Stimulated activated CD8-positive, alpha-beta memory T cell treated with anti-CD3 and anti-CD28 coated beads, Interleukin-4, amount 100 ng/mL, for 48 hours (primary cell): ENCODE measurements around the gene DGCR8.

ENCODE experiments used
- DNase-seq: peaks from one replicate; pipeline ENCODE4 v3.0.0-alpha.2; 2020

Gene DGCR8

DNA sequence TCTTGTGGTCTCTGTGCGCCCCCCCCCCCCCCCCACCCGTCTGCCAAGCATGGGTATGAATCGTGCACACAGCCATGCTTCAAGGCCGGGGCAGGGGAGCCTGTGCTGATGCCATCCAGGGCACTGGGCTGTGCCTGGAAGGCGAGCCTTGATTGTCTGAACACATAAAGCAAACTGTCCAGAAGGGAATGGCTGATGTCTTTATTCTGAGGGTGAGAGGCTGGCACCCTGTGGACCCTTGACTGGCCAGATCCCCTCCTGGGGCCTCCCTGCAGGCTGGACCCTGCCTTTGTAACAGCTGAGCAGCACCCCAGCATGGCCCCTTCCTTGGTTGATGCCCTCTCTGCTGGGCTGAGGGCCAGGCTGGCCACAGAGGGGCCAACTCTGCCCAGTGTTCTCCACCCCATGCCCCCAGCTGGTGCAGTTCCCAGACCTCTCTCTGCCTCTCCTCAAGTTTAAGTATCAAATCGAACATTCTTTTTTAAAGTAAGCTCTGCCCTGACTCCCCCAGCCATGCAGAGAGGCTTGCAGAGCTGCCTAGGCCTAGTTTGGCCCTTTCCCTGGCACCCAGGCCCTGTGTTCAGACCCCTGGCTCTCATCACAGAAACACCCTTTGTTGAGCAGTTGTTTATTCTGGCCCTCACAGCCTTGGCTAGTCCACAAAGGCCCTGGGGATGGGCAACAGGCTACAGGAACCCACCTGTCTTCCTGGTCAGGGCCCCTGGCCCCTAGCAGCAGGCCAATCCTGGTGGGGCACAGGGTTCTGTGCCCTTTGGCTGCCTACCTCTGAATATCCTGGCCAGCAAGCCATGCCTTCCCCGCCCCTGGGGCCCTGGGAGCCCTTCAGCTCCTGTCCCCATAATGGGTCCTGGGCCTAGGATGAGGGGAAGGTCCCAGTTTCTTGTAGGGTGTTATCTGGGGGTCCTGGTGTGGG is 31.9 kb downstream of the DGCR8 start:
- DNase-seq: no peak

DNA sequence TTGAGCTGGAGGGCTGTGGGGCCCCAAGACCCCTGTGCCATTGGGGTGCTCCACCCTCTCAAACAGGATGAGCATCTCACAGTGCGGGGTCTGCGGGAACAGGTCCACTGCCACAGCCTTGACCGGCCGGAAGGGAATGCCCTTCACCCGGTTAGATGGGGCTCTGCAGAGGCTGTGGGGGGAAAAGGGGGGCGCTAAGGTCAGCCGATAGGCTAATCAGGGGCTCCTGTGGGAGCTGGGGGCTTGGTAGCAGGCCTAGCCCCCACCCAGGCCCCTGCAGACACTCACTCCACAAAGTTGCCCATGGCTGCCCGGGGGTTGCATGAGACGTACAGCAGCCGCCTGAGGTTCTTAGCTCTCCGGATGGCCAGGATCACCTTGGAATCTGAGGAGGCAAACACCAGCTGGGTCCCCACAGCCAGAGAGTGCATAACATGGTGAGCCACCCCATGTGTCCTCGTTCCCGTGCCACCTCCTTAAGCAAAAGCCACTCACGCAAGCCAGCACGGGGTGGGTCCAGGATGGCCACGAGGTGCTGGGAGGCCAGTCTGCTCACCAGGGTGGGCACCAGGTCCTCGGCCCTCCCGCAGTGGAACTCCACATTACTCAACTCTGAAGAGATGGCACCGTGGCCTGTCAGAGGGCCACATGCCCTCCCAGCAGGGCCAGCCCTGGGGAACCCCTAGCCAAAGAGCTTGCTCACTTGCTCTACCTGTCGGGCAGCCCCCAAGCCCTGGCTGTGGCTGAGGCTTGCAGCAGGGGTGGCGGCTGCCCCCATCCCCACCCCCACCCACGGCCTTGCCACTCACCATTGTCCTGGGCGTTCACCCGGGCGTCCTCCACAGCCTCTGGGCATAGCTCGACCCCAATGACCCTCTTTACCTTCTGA is 32.8 kb downstream of the DGCR8 start:
- no peak for DNase-seq

DNA sequence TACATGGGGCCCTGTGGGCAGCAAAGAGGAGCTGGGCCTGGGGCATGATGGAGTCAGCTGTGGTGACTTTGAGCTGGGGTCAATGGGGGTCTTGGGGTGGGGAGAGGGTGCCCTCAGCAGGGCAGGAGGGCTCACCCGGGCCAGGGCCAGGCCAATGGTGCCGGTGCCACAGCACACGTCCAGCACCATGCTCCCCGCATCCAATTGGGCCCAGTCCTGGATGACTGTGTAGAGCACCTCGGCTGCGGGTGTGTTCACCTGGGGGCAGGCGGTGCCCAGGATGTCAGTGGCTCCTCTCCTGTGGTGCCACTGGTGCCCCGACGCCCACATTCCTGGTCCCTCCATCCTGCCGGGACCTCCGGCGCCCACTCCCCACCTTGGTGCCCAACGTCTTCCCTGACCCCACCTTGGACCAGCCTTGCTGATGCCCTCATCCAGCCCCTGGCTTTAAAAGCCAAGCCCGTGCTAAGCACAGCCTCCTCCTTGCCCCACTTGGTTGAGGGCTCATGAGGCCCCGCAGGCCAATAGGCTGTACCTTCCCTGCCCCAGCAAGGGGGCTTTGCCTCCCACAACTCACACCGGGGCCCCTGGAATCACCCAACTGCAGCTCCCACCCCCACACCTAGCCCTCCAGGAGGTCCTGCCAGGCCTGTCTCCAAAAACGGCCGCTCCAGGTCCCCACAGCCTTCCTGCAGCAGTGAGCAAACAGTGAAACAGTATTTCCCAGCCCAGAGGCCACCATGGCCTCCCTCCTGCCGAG is 33.7 kb downstream of the DGCR8 start:
- no peak for DNase-seq

GRCh38 chr22:20114506-20115475 is 34.8 kb downstream of the DGCR8 start:
- no peak for DNase-seq

DNA sequence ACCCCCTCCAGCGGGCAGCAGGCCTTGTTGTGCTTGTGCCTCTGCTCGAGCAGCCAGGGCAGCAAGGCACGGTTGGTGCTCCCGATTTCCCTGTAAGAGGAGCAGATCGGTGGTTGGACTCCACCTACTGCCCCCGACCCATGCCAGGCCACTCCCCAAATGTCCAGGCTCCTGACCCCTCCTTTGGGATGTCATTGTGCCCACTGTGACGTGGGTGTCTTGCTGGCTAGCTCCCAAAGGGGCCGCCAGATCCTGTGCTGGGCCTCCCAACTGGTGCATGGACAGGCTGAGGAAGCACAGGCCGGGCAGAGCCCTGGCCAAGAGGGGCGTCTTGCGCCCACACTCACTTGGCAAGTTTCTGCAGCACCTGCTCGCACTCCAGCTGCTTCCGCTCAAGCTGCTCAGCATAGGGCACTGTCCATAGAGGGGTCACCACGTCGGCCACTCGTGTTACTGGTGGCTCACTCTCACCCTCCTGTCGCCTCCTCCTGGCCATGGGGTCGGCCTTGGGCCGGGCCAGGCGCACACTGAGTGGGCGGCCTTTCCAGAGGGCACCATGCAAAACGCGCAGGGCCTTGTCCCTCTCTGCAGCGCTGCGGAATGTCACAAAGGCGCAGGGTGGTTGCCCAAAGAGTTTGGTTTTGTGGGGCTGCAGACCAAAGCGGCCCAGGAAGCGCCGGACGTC is 35.8 kb downstream of the DGCR8 start, which contains the start of gene RANBP1:
RANBP1 (plus strand) TSS at position 414 of the 685 bp plus-strand sequence; CDS start at position 495, 81 bp downstream.
- no peak for DNase-seq

- DNase-seq: no peak
Measured at GRCh38 chr22:20116376-20116950, 36.4 kb downstream of the DGCR8 start.

GRCh38 chr22:20116951-20117632 is 37.1 kb downstream of the DGCR8 start, which contains the start of gene TRMT2A:
Gene TRMT2A, minus strand, starts transcription at chr22:20117226. Its CDS starts 320 bp downstream, at chr22:20116906.
- peak; percentile 97 for DNase-seq

GRCh38 chr22:20117633-20118299 is 37.7 kb downstream of the DGCR8 start:
- peak; percentile 86 for DNase-seq

- DNase-seq: no peak
Measured at GRCh38 chr22:20118300-20119020, 38.4 kb downstream of the DGCR8 start.

- no peak for DNase-seq
Measured at GRCh38 chr22:20121856-20122415, 41.9 kb downstream of the DGCR8 start.

GRCh38 chr22:20123366-20124082 is 43.5 kb downstream of the DGCR8 start:
- no peak for DNase-seq

DNA sequence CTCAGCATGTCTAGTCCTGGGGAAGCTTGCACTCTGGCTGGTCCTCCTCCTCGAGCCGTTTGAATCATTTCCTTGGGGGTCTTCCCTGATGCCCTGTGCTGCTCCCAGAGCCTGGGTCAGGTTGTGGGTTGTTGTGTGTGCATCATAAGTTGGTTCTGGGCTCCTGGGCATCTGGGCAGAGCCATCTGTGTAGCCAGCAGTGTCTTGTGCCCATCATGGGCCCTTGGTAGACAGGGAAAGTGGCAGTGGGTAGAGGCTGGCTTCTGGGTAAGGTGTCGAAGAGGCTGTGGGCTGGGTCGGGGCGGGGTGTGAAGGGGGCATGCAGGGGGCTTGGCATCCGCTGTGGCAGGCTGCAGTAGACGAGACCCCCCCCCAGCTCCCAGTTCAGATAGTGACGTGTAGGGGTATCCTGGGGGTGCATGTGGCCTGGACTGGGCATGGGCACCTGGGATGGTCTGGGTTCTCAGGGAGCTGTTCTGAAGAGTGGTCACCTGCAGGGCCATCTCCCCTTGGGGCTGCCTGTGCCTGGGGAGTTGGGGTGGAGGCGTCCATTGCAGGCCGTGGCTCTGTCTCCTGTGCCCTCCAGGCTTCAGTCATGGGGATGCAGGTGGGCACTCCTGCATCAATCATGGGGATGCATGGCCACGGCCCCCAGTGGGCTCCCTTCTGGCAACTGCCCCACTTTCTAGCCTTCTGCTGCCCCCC is 44.2 kb downstream of the DGCR8 start:
- DNase-seq: no peak

DNA sequence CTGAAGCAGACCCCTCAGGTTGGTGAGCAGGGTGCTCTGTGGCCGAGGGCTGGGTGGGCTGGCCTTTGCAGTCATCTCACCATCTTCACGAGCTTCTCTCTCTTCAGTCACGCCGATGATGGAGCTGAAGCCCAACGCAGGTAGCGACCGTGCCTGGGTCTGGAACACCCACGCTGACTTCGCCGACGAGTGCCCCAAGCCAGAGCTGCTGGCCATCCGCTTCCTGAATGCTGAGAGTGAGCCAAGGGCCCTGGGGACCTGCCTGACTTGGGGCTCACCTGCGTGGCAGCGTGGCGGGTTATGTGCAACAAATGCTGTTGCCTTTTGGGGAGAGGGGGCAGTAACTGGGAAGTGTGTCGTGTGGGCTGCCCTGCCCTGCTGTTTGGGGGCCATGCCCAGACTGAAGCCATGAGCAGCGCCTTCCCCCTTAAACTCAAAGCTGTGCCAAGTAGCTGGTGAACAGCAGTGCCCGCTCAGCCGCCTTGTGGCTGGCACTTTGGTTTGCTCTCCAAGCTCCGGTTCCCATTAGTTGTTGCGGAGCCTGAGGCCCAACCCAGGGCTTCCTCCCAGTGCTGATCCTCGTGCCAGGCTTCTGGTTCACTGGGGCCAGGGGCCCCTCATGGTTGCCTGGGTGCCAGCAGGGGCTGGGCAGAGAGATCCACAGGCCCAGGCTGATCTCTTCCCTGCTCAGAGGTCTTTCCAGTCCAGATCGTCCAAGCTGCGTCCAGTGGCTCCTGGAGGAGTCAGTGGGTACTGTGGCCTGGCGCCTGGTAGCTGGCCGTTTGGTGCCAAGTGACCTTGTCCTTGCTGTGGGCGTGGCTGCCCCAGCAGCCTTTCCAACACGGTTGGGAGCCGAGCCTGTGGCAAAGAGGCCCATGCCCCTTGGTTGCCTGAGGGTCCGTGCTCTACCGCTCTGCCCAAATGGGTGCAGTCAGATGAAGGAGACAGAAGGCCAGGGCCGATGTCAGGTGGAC is 45.4 kb downstream of the DGCR8 start:
- no peak for DNase-seq

DNA sequence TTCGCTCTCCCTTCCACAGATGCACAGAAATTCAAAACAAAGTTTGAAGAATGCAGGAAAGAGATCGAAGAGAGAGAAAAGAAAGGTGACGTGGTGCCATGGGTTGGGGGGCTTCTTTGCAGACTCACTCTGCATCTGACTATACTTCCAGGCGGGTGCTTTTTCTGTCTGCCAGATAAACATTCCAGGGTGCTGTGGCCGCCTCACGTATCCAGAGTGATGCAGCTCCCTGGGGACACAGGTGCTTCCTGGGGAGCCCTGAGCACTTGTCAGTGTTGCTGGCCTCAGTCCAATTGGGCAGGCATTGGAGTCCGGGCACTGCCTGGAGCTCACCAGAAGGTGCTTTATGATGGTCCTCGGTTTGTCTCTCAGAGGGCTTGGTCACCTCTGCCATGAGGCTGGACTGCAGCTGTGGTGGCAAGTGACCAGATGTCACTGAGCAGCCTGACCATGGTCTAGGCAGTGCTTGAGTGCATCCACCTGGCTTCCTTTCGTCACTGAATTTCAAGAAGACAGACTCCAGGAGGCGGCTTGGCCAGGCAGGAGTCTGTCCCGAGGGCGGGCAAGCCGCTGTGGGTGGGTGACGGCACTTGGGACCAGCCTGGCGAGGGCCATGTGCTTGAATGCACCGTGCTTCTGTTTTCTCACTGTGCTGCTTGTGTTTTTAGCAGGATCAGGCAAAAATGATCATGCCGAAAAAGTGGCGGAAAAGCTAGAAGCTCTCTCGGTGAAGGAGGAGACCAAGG is 46.4 kb downstream of the DGCR8 start:
- no peak for DNase-seq
